Gastrocnemius medialis (tissue), 4 donors: ENCODE data around the gene HTT. TPM values are rescaled to one million over a fixed set of nuclear protein-coding genes. Genes with fewer than 3 reads are reported as not detected.

Experiments
- ATAC-seq, 2 donors: fragments of 150-250 bp; one replicate each; pipeline ENCODE4 v1.9.1; 2016
- DNase-seq, 2 donors: peaks; one replicate each; pipeline ENCODE4 v3.0.0-alpha.2; 2019
- H3K27ac ChIP-seq, 4 donors: fragments of 200-600 bp; sonication (generic); 1 replicate in 1 of 4; 2 replicates in 3 of 4; pipeline ENCODE4 v1.5.1; 2016 to 2018; ENCODE audit warnings: mild to moderate bottlenecking in 2 of 4, moderate library complexity in 1 of 4
- H3K27me3 ChIP-seq, 3 donors: fragments of 200-600 bp; sonication (generic) in 2 of 3; 1 replicate in 1 of 3; 2 replicates in 2 of 3; pipeline versions ENCODE4 v1.5.1 to v1.6.0; 2016 to 2019; ENCODE audit warnings: mild to moderate bottlenecking in 1 of 3, moderate library complexity in 1 of 3
- H3K36me3 ChIP-seq, 2 donors: fragments of 200-600 bp; sonication (generic) in 1 of 2; one replicate each; pipeline ENCODE4 v1.5.1; 2017 to 2018
- H3K4me1 ChIP-seq, 2 donors: fragments of 200-600 bp; sonication (generic) in 1 of 2; one replicate each; pipeline ENCODE4 v1.5.1; 2016 to 2017; ENCODE audit warnings: mild to moderate bottlenecking in 2 of 2
- H3K4me3 ChIP-seq, 4 donors: fragments of 200-600 bp; sonication (generic) in 3 of 4; 1 replicate in 1 of 4; 2 replicates in 3 of 4; pipeline ENCODE4 v1.5.1; 2016 to 2019; ENCODE audit warnings: mild to moderate bottlenecking in 2 of 4
- H3K9me3 ChIP-seq, 3 donors: fragments of 200-600 bp; sonication (generic) in 2 of 3; 1 replicate in 1 of 3; 2 replicates in 2 of 3; pipeline ENCODE4 v1.5.1; 2016 to 2019
- POLR2A ChIP-seq, 2 donors: fragments of 450-650 bp; IDR thresholded peaks; one replicate each; pipeline ENCODE4 v1.6.1; 2017; ENCODE audit warnings: antibody characterized with exemption in 2 of 2, mild to moderate bottlenecking in 2 of 2, moderate library complexity in 2 of 2
- in situ Hi-C, 4 donors: fragments of 200-750 bp; cut with MboI; loops; one replicate each; pipeline versions ENCODE4 v1.15.0 to v1.8.0; 2017; ENCODE audit warnings: low sequenced_read_pairs in 4 of 4
- intact Hi-C: fragments of 100-400 bp; cut with DNase I; formaldehyde crosslinking; loops from one replicate; pipeline ENCODE4 v1.15.1; 2023; ENCODE audit warnings: low total_unique reads
- total RNA-seq, 4 donors: library from RNA; depleted of rRNA; stranded (reverse); fragments of >200 nt; gene quantifications; one replicate each; pipeline versions ENCODE4 v1.1.0 to v1.2.3, GENCODE V29; 2016
- TF ChIP-seq, protein P1 (sequence below), 5 experiments: fragments of 450-650 bp in 3 of 5; fragments of 200-600 bp in 2 of 5; sonication (generic) in 2 of 5; IDR thresholded peaks in 4 of 5; conservative IDR thresholded peaks in 1 of 5; 1 replicate in 4 of 5; 2 replicates in 1 of 5; pipeline ENCODE4 v1.5.1; 2016 to 2019; ENCODE audit warnings: antibody characterized with exemption in 5 of 5, mild to moderate bottlenecking in 3 of 5, moderate library complexity in 3 of 5

Gene HTT
- total RNA-seq, 4 donors from 2014 or later: 23.5 to 73.0 (median 51.1) TPM

DNA sequence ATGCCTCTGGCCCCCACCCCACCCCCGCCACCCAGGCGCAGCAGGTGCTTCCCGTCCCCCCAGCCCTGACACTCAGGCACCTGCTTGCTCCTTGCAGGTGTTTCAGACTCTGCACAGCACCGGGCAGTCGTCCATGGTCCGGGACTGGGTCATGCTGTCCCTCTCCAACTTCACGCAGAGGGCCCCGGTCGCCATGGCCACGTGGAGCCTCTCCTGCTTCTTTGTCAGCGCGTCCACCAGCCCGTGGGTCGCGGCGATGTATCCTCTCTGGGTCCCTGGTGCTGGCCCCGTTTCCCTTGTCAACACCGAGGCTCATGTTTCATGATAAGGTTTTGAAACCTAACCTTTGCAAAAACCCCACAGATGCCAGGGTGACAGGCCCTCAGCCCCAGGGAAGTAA, 164.2 kb downstream of the HTT start:
- H3K9me3 ChIP-seq: no peaks in the 10 kb centered on the region
- ATAC-seq (no peak), DNase-seq (no peak)
- H3K4me3 ChIP-seq: no peak overlapping the region
- no peaks in the 10 kb centered on the region for H3K27me3 ChIP-seq
- H3K27ac ChIP-seq: no peak overlapping the region
- in situ Hi-C loops (no loop called here), intact Hi-C loops (no loop called here)
- TF ChIP-seq, protein P1, sequence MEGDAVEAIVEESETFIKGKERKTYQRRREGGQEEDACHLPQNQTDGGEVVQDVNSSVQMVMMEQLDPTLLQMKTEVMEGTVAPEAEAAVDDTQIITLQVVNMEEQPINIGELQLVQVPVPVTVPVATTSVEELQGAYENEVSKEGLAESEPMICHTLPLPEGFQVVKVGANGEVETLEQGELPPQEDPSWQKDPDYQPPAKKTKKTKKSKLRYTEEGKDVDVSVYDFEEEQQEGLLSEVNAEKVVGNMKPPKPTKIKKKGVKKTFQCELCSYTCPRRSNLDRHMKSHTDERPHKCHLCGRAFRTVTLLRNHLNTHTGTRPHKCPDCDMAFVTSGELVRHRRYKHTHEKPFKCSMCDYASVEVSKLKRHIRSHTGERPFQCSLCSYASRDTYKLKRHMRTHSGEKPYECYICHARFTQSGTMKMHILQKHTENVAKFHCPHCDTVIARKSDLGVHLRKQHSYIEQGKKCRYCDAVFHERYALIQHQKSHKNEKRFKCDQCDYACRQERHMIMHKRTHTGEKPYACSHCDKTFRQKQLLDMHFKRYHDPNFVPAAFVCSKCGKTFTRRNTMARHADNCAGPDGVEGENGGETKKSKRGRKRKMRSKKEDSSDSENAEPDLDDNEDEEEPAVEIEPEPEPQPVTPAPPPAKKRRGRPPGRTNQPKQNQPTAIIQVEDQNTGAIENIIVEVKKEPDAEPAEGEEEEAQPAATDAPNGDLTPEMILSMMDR (IDR thresholded peaks at IDR 0.05 in 4 of 5, conservative IDR thresholded peaks at IDR 0.05 in 1 of 5): no peak
- no peak for TF ChIP-seq POLR2A (IDR thresholded peaks at IDR 0.05)
- peaks cover 0 to 64% of the 10 kb centered on the region in 2 donors for H3K36me3 ChIP-seq
- no peaks in the 10 kb centered on the region for H3K4me1 ChIP-seq

DNA sequence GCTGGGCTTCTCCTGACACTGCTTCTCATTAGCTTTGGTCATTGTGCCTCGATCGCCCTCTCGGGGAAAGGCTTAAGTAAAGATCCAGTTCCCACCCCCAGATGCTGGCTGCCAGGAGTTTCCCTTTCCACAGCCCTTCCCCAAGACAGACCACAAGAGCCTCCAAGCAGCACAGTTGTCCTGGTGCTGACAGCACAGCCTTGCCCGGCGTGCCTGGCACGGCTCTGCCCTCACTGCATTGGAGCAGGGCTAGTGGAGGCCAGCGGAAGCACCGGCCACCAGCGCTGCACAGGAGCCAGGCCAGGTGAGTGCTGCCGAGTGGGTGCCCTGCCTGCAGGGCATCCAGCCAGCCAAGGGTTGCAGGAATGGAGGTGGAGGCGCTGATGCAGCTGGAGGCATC, 164.8 kb downstream of the HTT start:
- TF ChIP-seq, protein P1 (IDR thresholded peaks at IDR 0.05 in 4 of 5, conservative IDR thresholded peaks at IDR 0.05 in 1 of 5): no peak
- no peak for TF ChIP-seq POLR2A (IDR thresholded peaks at IDR 0.05)
- Histone ChIP-seq H3K9me3 (no peaks in the 10 kb centered on the region), H3K27me3 (no peaks in the 10 kb centered on the region), H3K4me3 (no peak overlapping the region), H3K27ac (peak overlapping the region in 2 of 4 donors; percentile 0 to 43), H3K36me3 (peaks cover 0 to 58% of the 10 kb centered on the region in 2 donors), H3K4me1 (no peaks in the 10 kb centered on the region)
- DNase-seq: no peak
- in situ Hi-C loops (no loop called here), intact Hi-C loops (no loop called here)
- ATAC-seq: no peak

DNA sequence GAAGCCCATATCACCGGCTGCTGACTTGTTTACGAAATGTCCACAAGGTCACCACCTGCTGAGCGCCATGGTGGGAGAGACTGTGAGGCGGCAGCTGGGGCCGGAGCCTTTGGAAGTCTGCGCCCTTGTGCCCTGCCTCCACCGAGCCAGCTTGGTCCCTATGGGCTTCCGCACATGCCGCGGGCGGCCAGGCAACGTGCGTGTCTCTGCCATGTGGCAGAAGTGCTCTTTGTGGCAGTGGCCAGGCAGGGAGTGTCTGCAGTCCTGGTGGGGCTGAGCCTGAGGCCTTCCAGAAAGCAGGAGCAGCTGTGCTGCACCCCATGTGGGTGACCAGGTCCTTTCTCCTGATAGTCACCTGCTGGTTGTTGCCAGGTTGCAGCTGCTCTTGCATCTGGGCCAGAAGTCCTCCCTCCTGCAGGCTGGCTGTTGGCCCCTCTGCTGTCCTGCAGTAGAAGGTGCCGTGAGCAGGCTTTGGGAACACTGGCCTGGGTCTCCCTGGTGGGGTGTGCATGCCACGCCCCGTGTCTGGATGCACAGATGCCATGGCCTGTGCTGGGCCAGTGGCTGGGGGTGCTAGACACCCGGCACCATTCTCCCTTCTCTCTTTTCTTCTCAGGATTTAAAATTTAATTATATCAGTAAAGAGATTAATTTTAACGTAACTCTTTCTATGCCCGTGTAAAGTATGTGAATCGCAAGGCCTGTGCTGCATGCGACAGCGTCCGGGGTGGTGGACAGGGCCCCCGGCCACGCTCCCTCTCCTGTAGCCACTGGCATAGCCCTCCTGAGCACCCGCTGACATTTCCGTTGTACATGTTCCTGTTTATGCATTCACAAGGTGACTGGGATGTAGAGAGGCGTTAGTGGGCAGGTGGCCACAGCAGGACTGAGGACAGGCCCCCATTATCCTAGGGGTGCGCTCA, 165.8 kb downstream of the HTT start:
- in situ Hi-C loops (no loop called here), intact Hi-C loops (loop anchor here (10.0 kb wide), 1 partner anchor 45 kb away; no protein-coding TSS in a partner anchor)
- Histone ChIP-seq H3K4me1 (no peaks in the 10 kb centered on the region), H3K9me3 (no peaks in the 10 kb centered on the region), H3K4me3 (no peak overlapping the region), H3K27ac (peak overlapping the region in 3 of 4 donors; percentile 0 to 43 (median 41)), H3K36me3 (peaks cover 0 to 49% of the 10 kb centered on the region in 2 donors), H3K27me3 (no peaks in the 10 kb centered on the region)
- ATAC-seq (peak in 1 of 2 donors; percentile 32), DNase-seq (peak in 1 of 2 donors; percentile 46)
- no peak for TF ChIP-seq POLR2A (IDR thresholded peaks at IDR 0.05)
- TF ChIP-seq, protein P1 (IDR thresholded peaks at IDR 0.05 in 4 of 5, conservative IDR thresholded peaks at IDR 0.05 in 1 of 5): no peak

DNA sequence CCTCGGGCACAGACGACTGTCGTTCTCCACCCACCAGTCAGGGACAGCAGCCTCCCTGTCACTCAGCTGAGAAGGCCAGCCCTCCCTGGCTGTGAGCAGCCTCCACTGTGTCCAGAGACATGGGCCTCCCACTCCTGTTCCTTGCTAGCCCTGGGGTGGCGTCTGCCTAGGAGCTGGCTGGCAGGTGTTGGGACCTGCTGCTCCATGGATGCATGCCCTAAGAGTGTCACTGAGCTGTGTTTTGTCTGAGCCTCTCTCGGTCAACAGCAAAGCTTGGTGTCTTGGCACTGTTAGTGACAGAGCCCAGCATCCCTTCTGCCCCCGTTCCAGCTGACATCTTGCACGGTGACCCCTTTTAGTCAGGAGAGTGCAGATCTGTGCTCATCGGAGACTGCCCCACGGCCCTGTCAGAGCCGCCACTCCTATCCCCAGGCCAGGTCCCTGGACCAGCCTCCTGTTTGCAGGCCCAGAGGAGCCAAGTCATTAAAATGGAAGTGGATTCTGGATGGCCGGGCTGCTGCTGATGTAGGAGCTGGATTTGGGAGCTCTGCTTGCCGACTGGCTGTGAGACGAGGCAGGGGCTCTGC, 166.5 kb downstream of the HTT start:
- in situ Hi-C loops: no loop called here
- Histone ChIP-seq H3K36me3 (peaks cover 0 to 41% of the 10 kb centered on the region in 2 donors), H3K27ac (no peak overlapping the region), H3K9me3 (no peaks in the 10 kb centered on the region), H3K27me3 (no peaks in the 10 kb centered on the region), H3K4me3 (no peak overlapping the region), H3K4me1 (no peaks in the 10 kb centered on the region)
- DNase-seq: no peak
- no peak for TF ChIP-seq POLR2A (IDR thresholded peaks at IDR 0.05)
- ATAC-seq: no peak
- intact Hi-C loops: loop anchor here (10.0 kb wide), 1 partner anchor 46 kb away; no protein-coding TSS in a partner anchor
